BLaER1 treated with 17β-estradiol and CSF1 and Interleukin-3, amounts not matched to agents 10 nM and 100 nM (cell line): Measurements from ENCODE around the gene FOXJ3.

Source experiments
- H3K27ac ChIP-seq, 11 experiments: shearing (Covaris generic); formaldehyde crosslinking; 2 replicates each; pipeline ENCODE4 v1.8.1; 2022
- H3K27me3 ChIP-seq, 11 experiments: shearing (Covaris generic); formaldehyde crosslinking; 2 replicates each; pipeline ENCODE4 v1.8.1; 2022
- H3K36me3 ChIP-seq, 11 experiments: shearing (Covaris generic); formaldehyde crosslinking; 2 replicates each; pipeline ENCODE4 v1.8.1; 2022
- H3K4me1 ChIP-seq, 10 experiments: shearing (Covaris generic); formaldehyde crosslinking; 2 replicates each; pipeline ENCODE4 v1.8.1; 2022
- H3K4me2 ChIP-seq, 11 experiments: shearing (Covaris generic); formaldehyde crosslinking; 2 replicates each; pipeline ENCODE4 v1.8.1; 2022
- H3K4me3 ChIP-seq, 10 experiments: shearing (Covaris generic); formaldehyde crosslinking; 2 replicates each; pipeline ENCODE4 v1.8.1; 2022
- H3K9ac ChIP-seq, 11 experiments: shearing (Covaris generic); formaldehyde crosslinking; 2 replicates each; pipeline ENCODE4 v1.8.1; 2022
- H3K9me3 ChIP-seq, 11 experiments: shearing (Covaris generic); formaldehyde crosslinking; replicated peaks in 1 of 11; 2 replicates each; pipeline ENCODE4 v1.8.1; 2022
- H4K20me1 ChIP-seq, 11 experiments: shearing (Covaris generic); formaldehyde crosslinking; 2 replicates each; pipeline ENCODE4 v1.8.1; 2022
- Cebpa-rat ChIP-seq, 11 experiments: shearing (Covaris generic); IDR thresholded peaks; 2 replicates each; pipeline ENCODE4 v1.8.1; 2022

Gene FOXJ3

GRCh38 chr1:42311138-42311537 is 23.9 kb downstream of the FOXJ3 start:
- peaks cover 36 to 57% (median 53%) of the 10 kb centered on the region in 10 experiments for H3K4me1 ChIP-seq
- no peak for TF ChIP-seq Cebpa-rat (IDR thresholded peaks at IDR 0.05)
- H3K9me3 ChIP-seq, result peaks cover 0 to 17% (median 11%) of the 10 kb centered on the region in 11 experiments; a peak in 17 of 22 replicates
- H3K4me2 ChIP-seq, result peak overlapping the region; percentile 23 to 65 (median 39); a peak in 18 of 22 replicates
- peak overlapping the region in 3 of 11 experiments; percentile 8 to 19 (median 19); a peak in 3 of 22 replicates for H3K27ac ChIP-seq
- H3K4me3 ChIP-seq, result no peak overlapping the region
- peaks cover 21 to 49% (median 45%) of the 10 kb centered on the region in 11 experiments; a peak in 21 of 22 replicates for H3K36me3 ChIP-seq
- H4K20me1 ChIP-seq, result peaks cover 46 to 96% (median 77%) of the 10 kb centered on the region in 11 experiments
- no peaks in the 10 kb centered on the region for H3K27me3 ChIP-seq
- H3K9ac ChIP-seq, result no peak overlapping the region

GRCh38 chr1:42306977-42307376 is 28.1 kb downstream of the FOXJ3 start:
- no peak overlapping the region for H3K4me3 ChIP-seq

GRCh38 chr1:42305639-42306038 is 29.4 kb downstream of the FOXJ3 start:
- H3K4me1 ChIP-seq, result peaks cover 0 to 5% (median under 1%) of the 10 kb centered on the region in 10 experiments; a peak in 4 of 20 replicates
- peaks cover 62 to 100% (median 95%) of the 10 kb centered on the region in 11 experiments for H3K36me3 ChIP-seq
- H3K9me3 ChIP-seq, result peaks cover 51 to 69% (median 66%) of the 10 kb centered on the region in 11 experiments
- TF ChIP-seq Cebpa-rat (IDR thresholded peaks at IDR 0.05), result no peak
- no peak overlapping the region for H3K27ac ChIP-seq
- no peaks in the 10 kb centered on the region for H3K27me3 ChIP-seq
- no peak overlapping the region for H3K4me3 ChIP-seq
- H3K4me2 ChIP-seq, result no peak overlapping the region
- peaks cover 0 to 50% (median 22%) of the 10 kb centered on the region in 11 experiments; a peak in 12 of 22 replicates for H4K20me1 ChIP-seq
- no peak overlapping the region for H3K9ac ChIP-seq

More at GRCh38 chr1:42306977-42307376, 28.1 kb downstream of the FOXJ3 start:
- Histone ChIP-seq H3K4me1 (peaks cover 11 to 19% (median 13%) of the 10 kb centered on the region in 10 experiments), H3K36me3 (peaks cover 52 to 90% (median 86%) of the 10 kb centered on the region in 11 experiments), H3K27ac (no peak overlapping the region), H3K9me3 (peaks cover 38 to 56% (median 53%) of the 10 kb centered on the region in 11 experiments), H3K27me3 (no peaks in the 10 kb centered on the region), H4K20me1 (peaks cover 5 to 63% (median 35%) of the 10 kb centered on the region in 11 experiments; a peak in 20 of 22 replicates), H3K9ac (no peak overlapping the region), H3K4me2 (no peak overlapping the region)
- no peak for TF ChIP-seq Cebpa-rat (IDR thresholded peaks at IDR 0.05)

GRCh38 chr1:42302034-42302433 is 33.0 kb downstream of the FOXJ3 start:
- Histone ChIP-seq H3K27me3 (no peaks in the 10 kb centered on the region), H3K4me1 (no peaks in the 10 kb centered on the region), H3K4me3 (peak overlapping the region in 2 of 10 experiments; percentile 3 to 9; a peak in 2 of 20 replicates), H3K9me3 (peaks cover 86 to 100% (median 98%) of the 10 kb centered on the region in 11 experiments), H3K36me3 (peaks cover 54 to 100% (median 98%) of the 10 kb centered on the region in 11 experiments), H3K27ac (no peak overlapping the region), H4K20me1 (peaks cover 0 to 19% (median 4%) of the 10 kb centered on the region in 11 experiments; a peak in 9 of 22 replicates), H3K9ac (no peak overlapping the region), H3K4me2 (no peak overlapping the region)
- no peak for TF ChIP-seq Cebpa-rat (IDR thresholded peaks at IDR 0.05)

DNA sequence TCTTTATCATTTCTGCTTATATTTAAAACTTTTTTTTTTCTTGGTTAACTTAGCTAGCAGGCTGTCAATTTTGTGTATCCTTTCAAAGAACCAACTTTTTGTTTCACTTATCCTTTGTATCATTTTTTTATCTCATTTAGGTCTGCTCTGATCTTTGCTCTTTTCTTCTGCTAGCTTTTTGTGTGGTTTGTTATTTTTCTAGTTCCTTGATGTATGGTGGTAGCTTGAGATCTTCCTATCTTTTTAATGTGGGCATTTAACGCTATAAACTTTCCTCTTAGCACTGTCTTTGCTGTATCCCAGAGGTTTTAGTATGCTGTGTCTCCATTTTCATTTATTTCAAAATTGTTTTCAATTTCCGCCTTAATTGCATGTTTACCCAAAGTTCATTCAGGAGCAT is 36.5 kb downstream of the FOXJ3 start:
- Histone ChIP-seq H3K9me3 (peaks cover 78 to 97% (median 94%) of the 10 kb centered on the region in 11 experiments), H3K4me3 (no peak overlapping the region), H3K27me3 (no peaks in the 10 kb centered on the region), H3K4me2 (no peak overlapping the region), H3K4me1 (no peaks in the 10 kb centered on the region), H3K36me3 (peaks cover 45 to 97% (median 89%) of the 10 kb centered on the region in 11 experiments), H3K27ac (no peak overlapping the region), H4K20me1 (peaks cover 0 to 22% (median 0%) of the 10 kb centered on the region in 11 experiments; a peak in 7 of 22 replicates), H3K9ac (no peak overlapping the region)
- no peak for TF ChIP-seq Cebpa-rat (IDR thresholded peaks at IDR 0.05)

DNA sequence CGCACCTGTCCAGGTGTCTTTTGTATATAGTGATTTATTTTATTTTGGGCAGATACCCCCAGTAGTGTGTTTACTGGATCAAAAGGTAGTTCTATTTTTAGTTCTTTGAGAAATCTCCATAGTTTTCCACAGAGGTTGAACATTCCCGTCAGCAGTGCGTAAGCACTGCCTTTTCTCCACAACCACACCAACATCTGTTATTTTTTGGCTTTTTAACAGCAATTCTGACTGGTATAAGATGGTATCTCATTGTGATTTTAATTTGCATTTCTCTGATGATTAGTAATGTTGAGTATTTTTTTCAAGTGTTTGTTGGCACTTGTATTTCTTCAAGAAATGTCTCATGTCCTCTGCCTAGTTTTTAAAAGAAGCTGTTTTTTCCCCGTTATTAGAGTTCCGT is 39.2 kb downstream of the FOXJ3 start:
- no peaks in the 10 kb centered on the region for H3K4me1 ChIP-seq
- H4K20me1 ChIP-seq, result peaks cover 11 to 49% (median 22%) of the 10 kb centered on the region in 11 experiments; a peak in 20 of 22 replicates
- H3K4me3 ChIP-seq, result no peak overlapping the region
- H3K27ac ChIP-seq, result no peak overlapping the region
- peaks cover 26 to 89% (median 80%) of the 10 kb centered on the region in 11 experiments for H3K36me3 ChIP-seq
- TF ChIP-seq Cebpa-rat (IDR thresholded peaks at IDR 0.05), result no peak
- H3K27me3 ChIP-seq, result no peaks in the 10 kb centered on the region
- peaks cover 58 to 78% (median 71%) of the 10 kb centered on the region in 11 experiments for H3K9me3 ChIP-seq
- H3K9ac ChIP-seq, result no peak overlapping the region
- H3K4me2 ChIP-seq, result no peak overlapping the region

- no peak for TF ChIP-seq Cebpa-rat (IDR thresholded peaks at IDR 0.05)
- Histone ChIP-seq H3K9me3 (peaks cover 10 to 22% (median 17%) of the 10 kb centered on the region in 11 experiments; a peak in 17 of 22 replicates), H3K4me2 (no peak overlapping the region), H3K4me3 (no peak overlapping the region), H3K27me3 (no peaks in the 10 kb centered on the region), H3K36me3 (peaks cover 17 to 53% (median 43%) of the 10 kb centered on the region in 11 experiments), H4K20me1 (peaks cover 11 to 95% (median 49%) of the 10 kb centered on the region in 11 experiments; a peak in 20 of 22 replicates), H3K4me1 (no peaks in the 10 kb centered on the region), H3K27ac (no peak overlapping the region), H3K9ac (no peak overlapping the region)
Measured at GRCh38 chr1:42290130-42290529, 44.9 kb downstream of the FOXJ3 start.

GRCh38 chr1:42288311-42288985 is 46.6 kb downstream of the FOXJ3 start:
- H3K9ac ChIP-seq, result no peak overlapping the region
- H4K20me1 ChIP-seq, result peaks cover 23 to 92% (median 61%) of the 10 kb centered on the region in 11 experiments; a peak in 20 of 22 replicates
- no peak overlapping the region for H3K27ac ChIP-seq
- H3K36me3 ChIP-seq, result peaks cover 9 to 47% (median 34%) of the 10 kb centered on the region in 11 experiments
- no peak for TF ChIP-seq Cebpa-rat (IDR thresholded peaks at IDR 0.05)
- H3K27me3 ChIP-seq, result no peaks in the 10 kb centered on the region
- peaks cover 0 to 9% (median 5%) of the 10 kb centered on the region in 11 experiments; a peak in 8 of 22 replicates for H3K9me3 ChIP-seq
- no peak overlapping the region for H3K4me3 ChIP-seq
- peaks cover 0 to 12% (median 2%) of the 10 kb centered on the region in 10 experiments; a peak in 11 of 20 replicates for H3K4me1 ChIP-seq
- H3K4me2 ChIP-seq, result no peak overlapping the region
